SHP77 (cell line): Measurements from ENCODE around the gene FKBP14.
A peak's percentile ranks its signal among the peaks of the same experiment; 100 is the strongest.

Source experiments
- DNase-seq, 2 experiments: peaks; one replicate each; lab custom pipeline; 2025; lab: John Stamatoyannopoulos, UW

Gene FKBP14

GRCh38 chr7:30032310-30033125, 6.0 kb upstream of the FKBP14 start:
- DNase-seq: no peak

GRCh38 chr7:30029696-30030095, 3.2 kb upstream of the FKBP14 start:
- no peak for DNase-seq

- DNase-seq: peak in 1 of 2 experiments; percentile 33
Measured at GRCh38 chr7:30028749-30029635, 2.5 kb upstream of the FKBP14 start.

DNA sequence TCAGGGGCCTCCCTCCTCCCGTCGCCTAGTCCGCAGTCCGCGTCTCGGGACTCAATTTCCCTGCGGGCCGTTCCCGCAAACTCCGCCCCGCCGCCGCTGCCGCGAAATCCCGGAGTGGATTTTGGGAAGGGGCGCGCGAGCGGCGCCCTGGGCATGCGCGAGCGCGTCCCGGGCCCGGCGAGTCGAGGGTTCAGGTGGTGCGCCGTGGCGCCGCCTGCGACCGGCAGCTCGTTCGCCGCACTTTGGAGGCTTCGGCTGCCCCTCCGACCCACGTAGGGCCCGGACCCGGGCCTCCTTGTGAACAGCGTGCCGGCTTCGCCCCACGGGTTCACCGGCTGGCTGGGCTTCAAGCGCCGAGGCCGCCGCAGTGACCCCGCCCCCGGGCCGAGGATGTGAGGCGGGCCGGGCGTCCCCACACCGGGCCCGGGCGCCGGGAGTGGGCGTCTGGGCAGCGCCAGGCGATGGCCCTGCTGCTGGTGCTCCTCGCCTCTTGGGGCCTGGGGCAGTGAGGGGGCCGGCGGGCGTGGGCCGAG, 1.8 kb upstream of the FKBP14 start, which contains the start of gene PLEKHA8:
Gene PLEKHA8 (plus strand): TSS at position 197 of the 533 bp plus-strand sequence. CDS start 351 bp downstream, outside the sequence.
- DNase-seq: peak; percentile 92 to 96

GRCh38 chr7:30027740-30028215, 1.3 kb upstream of the FKBP14 start:
- no peak for DNase-seq

DNA sequence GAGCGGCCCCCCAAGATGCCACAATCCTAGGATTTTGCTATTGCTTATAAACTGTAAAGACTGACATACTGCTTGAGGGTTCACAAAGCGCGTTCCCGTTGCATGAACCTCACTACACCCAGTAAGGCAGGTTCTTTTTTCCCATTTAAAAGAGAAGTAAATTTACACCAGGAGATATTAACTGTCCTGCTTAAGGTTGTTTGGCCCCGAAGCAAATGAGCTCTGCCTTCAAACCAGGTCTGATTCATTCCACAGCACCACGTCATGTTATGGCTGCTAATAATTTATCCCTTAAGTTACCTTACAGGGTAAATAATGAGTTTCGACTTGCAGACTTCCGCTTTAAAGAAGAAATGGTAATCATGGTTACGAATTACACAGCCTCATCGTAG, 559 bp upstream of the FKBP14 start:
- no peak for DNase-seq

DNA sequence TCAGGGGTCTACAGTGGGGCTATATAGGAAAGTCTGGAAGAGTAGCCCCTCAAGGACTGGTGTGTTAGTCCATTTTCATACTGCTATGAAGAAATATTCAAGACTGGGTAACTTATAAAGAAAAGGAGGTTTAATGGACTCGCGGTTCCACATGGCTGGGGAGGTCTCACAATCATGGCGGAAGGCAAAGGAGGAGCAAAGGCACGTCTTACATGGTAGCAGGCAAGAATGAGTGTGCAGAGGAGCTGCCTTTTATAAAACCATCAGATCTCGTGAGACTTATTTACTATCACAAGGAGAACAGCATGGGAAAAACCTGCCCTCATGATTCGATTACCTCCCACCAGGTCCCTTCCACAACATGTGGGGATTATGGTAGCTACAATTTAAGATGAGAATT, 3.0 kb downstream of the FKBP14 start:
- no peak for DNase-seq

GRCh38 chr7:30022991-30023390, 3.5 kb downstream of the FKBP14 start:
- DNase-seq: no peak

- DNase-seq: no peak
Measured at GRCh38 chr7:30020535-30020934, 6.0 kb downstream of the FKBP14 start.

DNA sequence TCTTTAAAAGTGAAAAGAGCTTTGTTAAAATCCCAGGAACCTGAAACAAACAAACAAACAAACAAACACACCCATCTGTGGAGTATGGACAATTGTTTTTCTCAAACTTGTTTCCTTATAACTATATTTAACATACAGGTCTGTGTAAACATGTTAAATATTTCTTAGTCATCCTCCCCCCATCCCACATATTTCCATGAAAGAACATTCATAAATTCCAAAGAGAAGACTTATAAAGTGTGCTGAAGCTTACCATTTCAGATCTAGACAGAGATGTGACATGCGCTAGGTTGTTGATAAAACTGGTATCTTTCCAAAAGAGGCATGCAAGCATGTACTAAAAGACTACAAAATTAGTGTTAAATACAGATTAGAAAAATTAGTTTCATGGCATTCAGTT, 6.5 kb downstream of the FKBP14 start:
- DNase-seq: no peak

GRCh38 chr7:30019387-30019786, 7.1 kb downstream of the FKBP14 start:
- no peak for DNase-seq

DNA sequence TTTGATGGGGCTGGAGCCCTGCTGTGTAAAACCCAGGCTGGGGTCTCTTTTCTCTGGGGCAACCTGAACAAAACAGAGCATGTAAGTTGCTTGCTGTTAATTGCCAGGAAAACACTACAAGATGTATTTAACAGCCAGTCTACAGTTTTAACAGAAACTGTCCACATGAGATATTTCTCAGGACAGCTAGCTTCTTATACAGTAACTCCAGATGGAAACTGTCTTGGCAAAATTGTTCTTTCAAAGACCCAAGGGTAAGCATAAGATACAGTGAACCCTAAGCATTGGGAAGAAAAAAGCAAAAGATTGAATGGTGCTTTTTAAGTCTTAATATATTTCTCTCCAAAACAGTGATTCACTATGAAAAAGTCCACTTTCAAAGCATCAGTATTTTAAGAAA, 8.1 kb downstream of the FKBP14 start:
- no peak for DNase-seq

GRCh38 chr7:30012757-30013156, 13.7 kb downstream of the FKBP14 start:
- DNase-seq: no peak

DNA sequence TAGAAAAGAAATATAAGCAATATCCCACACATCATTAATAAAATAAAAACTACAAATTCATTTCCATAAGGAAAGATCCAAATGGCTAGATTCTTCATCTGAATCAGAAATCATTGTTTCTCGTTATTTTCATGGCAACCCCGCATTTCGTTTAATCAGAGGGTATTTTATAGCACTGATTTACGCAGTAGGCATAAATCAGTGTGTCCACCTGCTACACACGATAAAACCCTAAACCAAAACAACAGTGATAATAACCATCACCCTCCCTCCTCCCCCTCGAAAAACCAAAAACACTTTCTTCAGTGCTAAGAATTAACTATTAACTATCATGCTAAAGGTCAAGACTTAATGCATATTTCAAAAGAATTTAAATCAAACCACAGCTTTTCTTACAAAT, 16.5 kb downstream of the FKBP14 start:
- DNase-seq: no peak

GRCh38 chr7:30005464-30005863, 21.0 kb downstream of the FKBP14 start:
- no peak for DNase-seq

- DNase-seq: no peak
Measured at GRCh38 chr7:30003098-30003497, 23.4 kb downstream of the FKBP14 start.

DNA sequence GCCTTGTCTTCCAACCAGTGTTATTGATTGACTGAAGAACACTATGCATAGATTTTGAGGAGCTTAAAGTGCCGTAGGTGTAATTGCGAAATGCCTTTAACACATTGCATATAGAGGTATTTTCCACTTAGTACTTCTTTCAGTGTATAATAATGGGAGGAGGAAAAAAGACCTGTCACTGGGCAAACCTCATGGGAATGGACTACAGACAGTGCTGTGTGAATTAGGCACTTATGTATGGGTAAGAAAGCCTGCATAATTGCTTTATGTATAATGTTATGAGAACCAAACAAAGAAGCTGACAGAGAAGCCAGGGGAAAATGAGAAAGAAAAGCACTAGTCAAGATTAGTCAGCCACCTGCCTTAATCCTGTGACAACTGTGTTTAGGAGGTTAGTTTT, 24.5 kb downstream of the FKBP14 start:
- no peak for DNase-seq

DNA sequence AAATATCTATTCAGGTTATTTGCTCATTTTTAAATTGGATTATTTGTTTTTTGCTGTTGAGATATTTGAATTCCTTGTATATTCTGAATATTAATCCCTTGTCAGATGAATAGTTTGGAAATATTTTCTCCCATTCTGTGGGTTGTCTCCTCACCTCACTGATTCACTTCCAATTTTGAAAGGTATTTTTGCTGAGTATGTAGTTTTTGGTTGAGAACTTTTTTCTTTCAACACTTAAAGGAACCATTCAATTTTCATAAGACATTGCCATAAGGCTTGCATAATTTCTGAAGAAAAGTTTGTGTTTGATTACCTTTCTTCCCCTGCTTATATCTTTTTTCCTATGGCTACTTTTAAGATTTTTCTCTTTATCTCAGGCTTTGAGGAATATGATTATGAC, 28.0 kb downstream of the FKBP14 start:
- DNase-seq: no peak

DNA sequence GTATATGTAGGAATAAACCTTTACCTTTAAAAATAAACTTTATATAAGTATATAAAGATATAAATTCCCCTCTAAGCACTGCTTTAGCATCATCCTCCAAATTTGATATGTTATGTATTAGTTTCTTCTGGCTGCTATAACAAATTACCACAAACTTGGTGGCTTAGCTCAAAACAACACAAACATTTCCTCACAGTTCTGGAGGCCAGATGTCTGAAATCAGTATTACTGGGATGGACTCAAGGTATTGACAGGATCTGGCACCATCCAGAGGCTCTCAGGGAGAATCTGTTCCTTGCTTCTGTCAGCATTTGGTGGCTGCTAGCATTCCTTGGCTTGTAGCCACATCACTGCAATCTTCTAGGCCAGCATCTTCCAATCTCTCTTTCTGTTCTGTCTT, 30.2 kb downstream of the FKBP14 start:
- no peak for DNase-seq

DNA sequence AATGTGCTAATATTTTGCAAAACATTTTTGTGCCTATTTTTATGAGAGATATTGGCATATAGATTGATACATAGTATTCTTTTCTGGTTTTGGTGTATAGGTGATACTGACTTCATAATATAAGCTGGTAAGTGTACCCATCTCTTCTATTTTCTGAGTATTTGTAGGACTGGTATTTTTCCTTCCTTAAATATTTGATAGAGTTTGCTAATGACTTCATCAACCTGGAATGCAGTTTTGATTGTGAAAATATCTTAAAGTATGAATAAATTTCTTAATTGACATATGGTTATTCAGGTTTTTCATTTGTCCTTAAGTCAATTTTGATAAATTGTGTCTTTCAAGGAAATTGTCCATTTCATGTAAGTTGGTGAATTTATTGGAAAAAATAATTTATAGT, 30.9 kb downstream of the FKBP14 start:
- DNase-seq: no peak

DNA sequence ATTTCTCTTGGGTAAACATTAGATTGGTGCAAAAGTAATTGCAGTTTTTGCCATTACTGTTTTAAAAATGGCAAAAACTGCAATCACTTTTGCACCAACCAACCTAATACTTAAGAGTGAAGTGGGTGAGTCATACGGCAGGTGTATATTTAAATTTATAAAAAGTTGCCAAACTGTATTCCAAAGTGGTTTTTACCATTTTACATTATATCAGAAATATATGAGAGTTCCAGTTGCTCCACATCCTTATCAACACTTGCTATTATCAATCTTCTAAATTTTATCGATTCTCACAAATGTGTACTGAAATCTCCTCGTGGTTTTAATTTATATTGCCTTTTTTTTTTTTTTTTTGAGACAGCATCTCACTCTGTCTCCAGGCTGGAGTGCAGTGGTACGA, 33.4 kb downstream of the FKBP14 start:
- no peak for DNase-seq

DNA sequence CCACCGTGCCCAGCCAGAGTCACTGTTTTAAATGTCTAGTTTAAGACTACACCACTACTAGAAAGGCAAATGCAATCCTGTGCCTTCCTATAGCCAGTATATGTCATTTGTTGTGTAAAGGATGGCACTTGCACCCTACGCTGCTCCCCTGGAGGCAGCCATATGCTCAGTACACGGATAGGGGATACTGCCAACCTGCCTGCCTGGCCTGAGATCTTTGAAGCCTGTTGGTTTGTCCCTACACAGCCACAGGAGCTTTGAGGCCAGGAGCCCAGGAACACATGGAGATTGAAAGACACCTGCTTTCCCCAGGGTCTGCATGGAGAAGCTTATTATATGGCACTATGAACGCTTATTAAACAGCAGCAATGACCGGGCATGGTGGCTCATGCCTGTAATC, 34.6 kb downstream of the FKBP14 start:
- DNase-seq: no peak

DNA sequence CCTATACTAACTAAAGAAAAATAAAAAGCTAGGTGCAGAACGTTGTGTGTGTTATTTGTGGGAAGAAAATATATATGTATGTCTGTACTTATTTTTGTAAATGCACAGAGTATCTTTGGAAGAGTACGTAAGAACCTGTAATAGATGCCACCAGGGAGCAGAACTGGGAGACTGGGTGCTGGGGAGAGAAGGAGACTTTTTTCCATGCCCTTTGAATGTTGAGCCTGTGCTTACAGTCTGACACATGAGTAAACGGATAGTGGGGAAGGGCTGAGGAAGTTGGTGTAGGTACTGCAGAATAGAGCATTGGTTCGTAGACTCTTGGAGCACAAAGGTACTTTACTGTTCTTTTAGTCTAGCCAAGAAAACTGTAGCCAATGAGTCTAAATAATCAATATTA, 35.6 kb downstream of the FKBP14 start:
- DNase-seq: no peak
